ENCODE measurements around the gene FBXO3.

- TF ChIP-seq CTCF (conservative IDR thresholded peaks at IDR 0.05; ENCODE audit: low read depth, low read length), result no peak
- TF ChIP-seq EZH2 (IDR thresholded peaks at IDR 0.05; ENCODE audit: low read length, unreplicated experiment), result no peak
Measured at GRCh38 chr11:33761471-33761870, 12.8 kb downstream of the FBXO3 start.
